HG02938 (cell line): Measurements from ENCODE around the gene SNTB2.
"Not testable (repeated sequence)": the region's sequence is repeated elsewhere in the genome, so short reads cannot be mapped to it uniquely, and the experiment has no call there.

Source experiments
- ATAC-seq: cut with Tn5 transposase; IDR thresholded peaks from one replicate; pipeline ENCODE4 v1.9.1; 2021; ENCODE audit warnings: mild to moderate bottlenecking, moderate library complexity; ENCODE audit not compliant: unreplicated experiment

SNTB2 gene

DNA sequence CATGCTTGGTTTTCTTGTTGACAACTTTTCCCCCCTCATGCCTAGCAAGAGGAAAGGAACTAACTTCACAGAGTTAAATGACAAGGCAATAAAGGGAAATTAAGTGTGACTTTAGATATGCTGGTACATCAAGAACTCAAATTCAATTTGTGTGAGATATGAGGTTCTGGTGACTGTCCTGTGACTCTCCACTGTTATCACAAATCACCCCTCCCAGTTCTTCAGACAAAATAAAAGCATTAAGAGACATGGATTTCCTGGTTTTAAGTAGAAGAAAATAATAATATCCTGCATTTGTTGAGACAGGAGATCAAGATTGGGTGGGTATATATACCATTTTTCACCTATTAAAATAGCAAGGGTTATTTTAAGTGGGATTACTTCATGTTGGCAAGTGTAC, 46.2 kb downstream of the SNTB2 start:
- ATAC-seq: no peak

- no peak for ATAC-seq
These were observed 47.5 kb downstream of the SNTB2 start for GRCh38 chr16:69234460-69234859.

- ATAC-seq: no peak
These were observed 49.4 kb downstream of the SNTB2 start for GRCh38 chr16:69236319-69236718.

DNA sequence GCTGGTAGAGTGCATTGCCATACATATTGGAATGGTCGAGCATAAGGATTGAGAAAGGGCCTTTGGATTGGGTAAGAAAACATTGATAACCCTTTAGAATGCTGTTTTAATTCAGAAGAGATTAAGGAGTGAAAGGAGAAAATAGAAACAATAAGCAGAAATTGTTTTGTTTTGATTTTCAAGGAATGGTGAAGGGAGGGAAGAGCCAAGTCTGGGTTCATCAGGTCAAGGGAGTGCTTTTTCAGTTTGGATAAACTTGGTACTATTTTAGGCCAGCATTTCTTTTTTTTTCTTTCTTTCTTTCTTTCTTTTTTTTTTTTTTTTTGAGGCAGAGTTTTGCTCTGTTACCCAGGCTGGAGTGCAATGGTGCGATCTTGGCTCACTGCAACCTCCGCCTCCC, 50.3 kb downstream of the SNTB2 start:
- ATAC-seq: no peak

GRCh38 chr16:69239851-69240250, 52.9 kb downstream of the SNTB2 start:
- ATAC-seq: no peak

DNA sequence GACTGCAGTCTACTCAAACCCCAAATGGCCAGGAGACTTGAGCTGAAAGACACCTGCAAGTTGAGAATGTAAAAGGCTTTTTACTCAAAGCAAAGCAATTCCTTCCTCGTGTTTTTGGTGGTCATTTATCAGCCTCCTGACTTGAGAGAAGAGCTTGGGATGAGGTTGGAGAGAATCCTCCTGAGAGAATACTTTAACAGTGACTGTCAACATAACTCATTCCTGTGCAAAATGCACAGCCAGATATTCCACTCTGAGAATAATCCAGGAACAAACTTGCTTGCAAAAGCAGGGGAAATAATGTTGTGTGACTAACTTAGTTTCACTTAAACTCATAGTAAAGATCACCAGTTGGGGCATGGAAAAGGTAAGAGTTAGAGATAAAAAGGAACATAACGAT, 53.4 kb downstream of the SNTB2 start:
- no peak for ATAC-seq

- no peak for ATAC-seq
These were observed 55.0 kb downstream of the SNTB2 start for GRCh38 chr16:69241926-69242325.

- ATAC-seq: no peak
These were observed 56.5 kb downstream of the SNTB2 start for GRCh38 chr16:69243479-69243878.

DNA sequence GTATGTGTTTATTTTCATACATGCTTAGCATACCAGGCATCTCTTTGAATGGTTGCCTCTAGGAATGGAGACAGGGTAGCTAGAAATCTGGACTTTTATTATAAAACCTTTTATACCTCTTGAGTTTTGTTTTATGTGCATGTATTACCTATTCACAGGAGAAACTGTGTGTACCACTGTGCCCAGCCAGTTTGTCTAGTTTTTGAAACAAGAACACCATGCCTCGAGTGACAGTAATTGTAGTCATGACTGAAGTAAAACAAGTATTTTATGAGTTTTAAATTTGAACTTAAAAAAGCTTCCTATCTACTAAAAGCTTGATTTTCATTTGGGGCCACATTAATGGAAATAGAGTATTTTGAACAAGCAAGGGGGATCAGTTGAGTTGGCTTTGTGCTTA, 57.4 kb downstream of the SNTB2 start:
- ATAC-seq: no peak

GRCh38 chr16:69250081-69250480, 63.1 kb downstream of the SNTB2 start:
- ATAC-seq: no peak

GRCh38 chr16:69253870-69254341, 66.9 kb downstream of the SNTB2 start:
- ATAC-seq: no peak

DNA sequence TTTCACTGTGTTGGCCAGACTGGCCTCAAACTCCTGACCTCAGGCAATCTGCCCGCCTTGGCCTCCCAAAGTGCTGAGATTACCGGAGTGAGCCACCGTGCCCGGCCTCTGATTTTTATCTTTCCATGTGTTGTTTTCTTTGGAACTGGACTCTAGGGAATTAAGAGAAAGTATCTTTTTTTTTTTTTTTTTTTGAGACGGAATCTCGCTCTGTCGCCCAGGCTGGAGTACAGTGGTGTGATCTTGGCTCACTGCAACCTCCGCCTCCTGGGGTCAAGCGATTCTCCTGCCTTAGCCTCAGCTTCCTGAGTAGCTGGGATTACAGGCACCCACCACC, 72.4 kb downstream of the SNTB2 start:
- not testable (repeated sequence) for ATAC-seq

GRCh38 chr16:69260019-69260418, 73.1 kb downstream of the SNTB2 start:
- ATAC-seq: no peak

- no peak for ATAC-seq
These were observed 73.5 kb downstream of the SNTB2 start for GRCh38 chr16:69260506-69260905.

DNA sequence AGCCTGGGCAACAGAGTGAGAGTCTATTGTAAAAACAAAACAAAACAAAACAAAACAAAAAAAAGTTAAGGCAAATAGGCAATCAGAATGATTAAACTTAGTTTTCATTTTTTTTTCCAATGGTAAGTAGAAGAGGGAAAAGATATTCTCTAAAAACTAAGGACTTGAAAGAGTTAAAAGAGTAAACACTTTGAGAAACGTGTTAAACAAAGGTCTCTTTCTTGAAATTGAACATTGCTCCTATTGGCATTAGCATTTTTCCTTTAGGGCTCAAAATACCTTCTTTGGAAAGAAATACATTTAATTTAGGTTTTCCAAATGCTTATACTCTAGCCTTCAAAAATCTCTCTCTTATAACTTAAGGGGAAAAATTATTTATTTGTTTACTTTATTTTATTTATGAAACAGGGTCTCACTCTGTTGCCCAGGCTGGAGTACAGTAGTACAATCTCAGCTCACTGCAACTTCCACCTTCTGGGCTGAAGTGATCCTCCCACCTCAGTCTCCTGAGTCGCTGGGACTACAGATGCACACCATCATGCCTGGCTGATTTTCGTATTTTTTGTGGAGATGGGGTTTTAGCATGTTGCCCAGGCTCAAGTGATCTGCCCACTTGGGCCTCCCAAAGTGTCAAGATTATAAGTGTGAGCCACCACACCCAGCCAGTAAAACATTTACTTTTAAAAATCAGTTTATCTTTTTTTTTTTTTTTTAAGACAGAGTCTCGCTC, 79.5 kb downstream of the SNTB2 start:
- ATAC-seq: no peak

DNA sequence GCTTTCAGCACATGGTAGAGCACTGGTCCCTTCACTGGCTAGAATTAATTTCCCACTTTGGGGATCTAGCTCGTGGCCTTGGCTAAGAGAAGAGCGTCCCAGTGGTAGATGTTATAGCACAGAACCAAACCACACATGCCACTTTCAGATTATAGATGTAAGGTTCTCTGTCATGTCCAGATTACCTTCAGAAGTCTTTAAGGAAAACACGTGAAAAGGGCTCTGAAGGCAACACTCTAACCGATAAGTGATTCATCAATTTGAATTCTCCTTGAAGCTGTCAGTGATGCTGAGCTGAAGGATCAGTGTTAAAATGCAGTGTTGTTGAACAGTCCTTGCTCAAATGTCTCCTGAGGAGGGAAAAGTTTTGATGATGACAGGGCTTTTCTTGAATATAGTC, 80.7 kb downstream of the SNTB2 start:
- no peak for ATAC-seq

DNA sequence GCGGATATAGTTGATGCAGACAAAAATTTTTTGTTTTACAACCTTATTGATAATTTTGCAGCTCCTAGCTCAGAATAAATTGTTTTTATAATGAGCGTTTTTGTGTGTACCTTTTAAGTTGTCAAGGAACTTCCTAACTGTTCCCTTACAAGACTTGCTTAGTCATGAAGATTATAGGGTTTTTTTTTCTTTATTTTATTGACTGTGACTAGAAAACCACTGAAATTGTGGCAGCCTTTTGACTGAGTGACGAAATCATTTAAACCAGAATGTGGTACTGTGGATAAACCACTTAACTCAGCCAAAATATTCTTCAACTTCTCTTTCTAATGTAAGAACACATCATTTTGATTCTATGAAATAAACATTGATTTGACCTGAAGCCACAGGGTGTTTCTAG, 83.4 kb downstream of the SNTB2 start:
- no peak for ATAC-seq

DNA sequence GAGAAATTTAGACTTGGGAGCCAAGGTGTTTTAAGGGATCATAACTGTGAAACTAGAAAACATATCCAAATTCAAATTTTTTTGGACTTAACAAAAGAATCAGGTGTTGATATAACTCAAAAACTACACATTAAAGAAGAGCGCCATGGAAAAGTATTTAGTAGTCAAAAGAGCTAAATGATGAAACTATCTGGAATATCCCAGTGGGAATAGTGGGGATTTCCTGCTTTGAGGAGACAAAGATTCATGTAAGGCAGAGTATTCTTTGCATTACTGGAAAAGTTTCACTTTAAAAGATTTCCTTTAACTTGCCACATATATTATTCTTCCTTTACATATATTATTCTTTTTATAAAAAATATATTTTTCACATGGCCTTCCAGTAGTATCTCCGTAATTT, 83.9 kb downstream of the SNTB2 start:
- no peak for ATAC-seq

- no peak for ATAC-seq
These were observed 86.0 kb downstream of the SNTB2 start for GRCh38 chr16:69273009-69273408.

GRCh38 chr16:69274699-69275235, 87.8 kb downstream of the SNTB2 start:
- no peak for ATAC-seq

- ATAC-seq: no peak
These were observed 89.5 kb downstream of the SNTB2 start for GRCh38 chr16:69276148-69277115.

GRCh38 chr16:69277413-69277812, 90.4 kb downstream of the SNTB2 start:
- no peak for ATAC-seq
